Forelimb muscle (tissue), 1 donor: Measurements from ENCODE around the gene TRAF2. TPM values are rescaled to one million over a fixed set of nuclear protein-coding genes. Genes with fewer than 3 reads are reported as not detected.

Experiments
- DNase-seq: peaks from one replicate; pipeline ENCODE4 v3.0.0-alpha.2; 2013; ENCODE audit warnings: low read depth
- polyA plus RNA-seq: library from polyadenylated mRNA; unstranded; fragments of 120-200 nt; gene quantifications from one replicate; pipeline ENCODE4 v1.2.1, GENCODE V29; 2013; ENCODE audit not compliant: insufficient read length

Gene TRAF2
- polyA plus RNA-seq, 1 donor: 11.0 TPM

GRCh38 chr9:136962163-136962562, 75.8 kb downstream of the TRAF2 start:
- DNase-seq: no peak

- DNase-seq: no peak
These were observed 76.5 kb downstream of the TRAF2 start for GRCh38 chr9:136962701-136963248.

GRCh38 chr9:136963341-136963740, 77.0 kb downstream of the TRAF2 start:
- DNase-seq: no peak

GRCh38 chr9:136963751-136964150, 77.4 kb downstream of the TRAF2 start:
- no peak for DNase-seq

- no peak for DNase-seq
These were observed 77.9 kb downstream of the TRAF2 start for GRCh38 chr9:136964171-136964689.

- DNase-seq: no peak
These were observed 78.6 kb downstream of the TRAF2 start for GRCh38 chr9:136964833-136965422.

GRCh38 chr9:136965771-136966484, 79.6 kb downstream of the TRAF2 start:
- no peak for DNase-seq

- no peak for DNase-seq
These were observed 82.2 kb downstream of the TRAF2 start for GRCh38 chr9:136968333-136969127.

- DNase-seq: no peak
These were observed 82.8 kb downstream of the TRAF2 start for GRCh38 chr9:136969150-136969549.

- no peak for DNase-seq
These were observed 83.5 kb downstream of the TRAF2 start for GRCh38 chr9:136969774-136970173.

- no peak for DNase-seq
These were observed 84.0 kb downstream of the TRAF2 start for GRCh38 chr9:136970361-136970760.

GRCh38 chr9:136971746-136972145, 85.4 kb downstream of the TRAF2 start:
- DNase-seq: no peak

- DNase-seq: no peak
These were observed 86.0 kb downstream of the TRAF2 start for GRCh38 chr9:136972335-136972734.

GRCh38 chr9:136972743-136973142, 86.4 kb downstream of the TRAF2 start:
- no peak for DNase-seq

GRCh38 chr9:136973618-136974617, 87.6 kb downstream of the TRAF2 start:
- DNase-seq: no peak

- no peak for DNase-seq
These were observed 88.7 kb downstream of the TRAF2 start for GRCh38 chr9:136974817-136975535.

GRCh38 chr9:136975644-136976043, 89.3 kb downstream of the TRAF2 start:
- DNase-seq: no peak
